Epidermal melanocyte (primary cell): ENCODE data around the gene PSD4.

ENCODE experiments used
- DNase-seq: peaks from one replicate; pipeline ENCODE4 v3.0.0; 2011; ENCODE audit warnings: low spot score; ENCODE audit not compliant: insufficient read length

Gene PSD4

DNA sequence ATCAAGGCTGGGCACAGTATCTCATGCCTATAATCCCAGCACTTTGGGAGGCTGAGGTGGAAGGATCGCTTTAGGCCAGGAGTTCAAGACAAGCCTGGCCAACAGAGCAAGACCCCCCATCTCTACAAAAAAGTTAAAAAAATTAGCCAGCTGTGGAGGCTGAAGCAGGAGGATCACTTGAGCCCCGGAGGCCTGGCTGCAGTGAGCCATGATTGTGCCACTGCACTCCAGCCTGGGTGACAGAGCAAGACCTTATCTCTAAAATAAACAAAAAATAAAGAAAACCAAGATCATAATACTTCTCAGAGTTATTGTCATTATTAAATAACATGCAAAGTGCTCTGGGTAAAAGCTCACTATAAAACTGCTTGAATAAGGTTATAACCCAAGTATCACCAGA, 31.5 kb upstream of the PSD4 start:
- no peak for DNase-seq

DNA sequence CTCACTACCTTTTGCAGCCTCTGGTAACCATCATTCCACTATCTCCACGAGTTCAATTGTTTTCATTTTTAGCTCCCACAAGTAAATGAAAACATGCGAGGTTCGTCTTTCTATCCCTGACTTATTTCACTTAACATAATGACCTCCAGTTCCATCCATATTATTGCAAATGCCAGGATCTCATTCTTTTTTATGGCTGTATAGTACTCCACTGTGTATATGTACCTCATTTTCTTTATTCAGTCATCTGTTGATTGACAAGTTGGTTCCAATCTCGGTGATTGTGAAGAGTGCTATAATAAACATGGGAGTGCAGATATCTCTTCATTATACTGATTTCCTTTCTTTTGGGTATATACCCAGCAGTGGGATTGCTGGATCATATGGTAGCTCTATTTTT, 29.5 kb upstream of the PSD4 start:
- DNase-seq = no peak

DNA sequence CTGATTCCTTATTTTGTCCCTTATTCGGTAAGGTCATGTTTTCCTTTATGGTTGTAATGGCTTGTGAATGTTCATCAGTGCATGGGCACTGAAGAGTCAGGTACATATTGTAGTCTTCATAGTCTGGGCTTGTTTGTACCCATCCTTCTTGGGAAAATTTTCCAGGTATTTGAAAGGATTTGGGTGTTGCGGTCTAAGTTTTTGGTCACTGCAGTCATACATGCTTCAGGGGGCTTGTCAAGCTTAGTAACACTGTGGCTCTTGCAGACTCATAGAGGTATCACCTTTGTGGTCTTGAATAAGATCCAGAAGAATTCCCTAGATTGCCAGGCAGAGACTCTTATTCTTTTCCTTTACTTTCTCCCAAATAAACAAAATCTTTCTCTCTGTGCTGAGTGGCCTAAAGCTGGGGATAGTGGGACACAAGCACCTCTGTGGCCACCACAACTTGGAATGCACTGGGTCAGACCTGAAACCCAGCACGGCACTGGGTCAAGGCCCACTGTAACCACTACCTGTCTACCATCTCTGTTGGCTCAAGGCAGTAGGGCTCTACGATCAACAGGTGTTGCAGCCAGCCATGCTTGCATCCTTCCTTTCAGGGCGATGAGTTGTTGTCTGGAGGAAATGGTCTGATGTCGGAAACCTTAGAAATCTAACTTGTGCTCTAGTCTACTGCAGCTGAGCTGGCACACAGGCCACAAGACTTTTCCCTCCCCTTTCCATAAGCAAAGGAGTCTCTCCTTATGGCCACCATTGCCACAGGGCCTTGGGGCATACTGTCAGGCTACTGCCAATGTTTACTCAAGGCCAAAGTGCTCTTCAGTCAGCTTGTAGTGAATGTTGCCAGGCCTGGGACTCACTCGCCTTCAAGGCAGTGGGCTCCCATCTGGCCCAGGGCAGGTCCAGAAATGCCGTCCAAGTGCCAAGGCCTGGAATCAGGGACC, 24.9 kb upstream of the PSD4 start:
- no peak for DNase-seq

DNA sequence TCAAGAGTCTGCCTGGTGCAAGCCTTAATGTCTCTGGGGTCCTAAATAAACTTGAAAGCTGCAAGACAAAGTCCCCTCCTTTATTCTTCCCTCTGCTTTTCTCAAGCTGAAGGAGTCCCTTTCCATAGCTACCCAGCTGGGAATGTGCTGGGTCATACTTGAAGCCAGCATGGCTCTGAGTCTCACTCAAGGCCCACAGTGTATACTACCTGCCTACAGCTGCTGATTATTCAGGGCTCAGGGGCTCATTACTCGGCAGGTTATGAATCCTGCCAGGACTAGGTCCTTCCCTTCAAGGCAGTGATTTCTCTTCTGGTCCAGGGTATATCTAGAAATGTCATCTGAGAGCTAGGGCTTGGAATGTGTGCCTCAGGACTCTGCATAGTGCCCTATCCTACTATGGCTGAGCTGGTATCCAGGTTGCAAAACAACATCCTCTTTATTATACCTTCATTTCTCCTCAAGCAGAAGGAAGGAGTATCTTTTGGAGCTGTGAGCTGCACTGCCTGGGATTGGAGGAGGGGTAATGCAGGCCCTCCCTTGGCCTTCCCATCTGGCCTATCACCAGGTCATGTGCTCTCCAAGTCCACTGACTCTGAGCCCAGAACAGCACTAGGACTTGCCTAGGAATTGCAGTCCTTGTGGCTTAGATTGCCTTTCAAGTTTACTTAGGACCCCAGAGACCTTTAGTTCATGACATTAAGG, 24.1 kb upstream of the PSD4 start:
- no peak for DNase-seq

DNA sequence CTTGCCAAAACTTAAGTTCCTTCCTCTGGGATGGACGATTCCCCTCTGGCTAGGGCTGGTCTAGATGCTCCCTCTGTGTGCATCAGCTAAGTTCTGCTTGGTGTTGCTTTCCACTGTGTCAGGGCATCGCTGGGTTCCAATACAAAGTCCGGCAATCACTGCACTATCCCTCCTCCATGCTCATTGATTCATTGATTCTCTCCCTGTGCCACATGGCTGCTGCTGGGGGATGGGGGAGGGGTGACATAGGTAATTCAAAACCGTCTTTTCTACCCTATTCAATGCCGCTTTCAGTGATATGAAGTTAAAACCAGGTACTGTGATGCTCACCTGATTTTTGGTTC, 23.5 kb upstream of the PSD4 start:
- no peak for DNase-seq

DNA sequence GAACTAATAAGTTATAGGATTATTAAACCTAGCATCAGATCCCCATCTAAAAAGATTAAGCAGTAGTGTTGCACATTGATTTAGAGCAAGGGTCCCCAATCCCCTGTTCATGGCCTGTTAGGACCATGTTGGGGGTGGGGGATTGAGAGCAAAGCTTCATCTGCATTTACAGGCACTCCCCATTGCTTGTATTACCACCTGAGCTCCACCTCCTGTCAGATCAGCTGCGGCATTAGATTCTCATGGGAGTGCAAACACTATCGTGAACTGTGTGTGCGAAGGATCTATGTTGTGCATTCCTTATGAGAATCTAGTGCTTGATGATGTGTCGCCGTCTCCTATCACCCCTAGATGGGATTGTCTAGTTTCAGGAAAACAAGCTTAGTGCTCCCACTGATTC, 18.4 kb upstream of the PSD4 start:
- no peak for DNase-seq

DNA sequence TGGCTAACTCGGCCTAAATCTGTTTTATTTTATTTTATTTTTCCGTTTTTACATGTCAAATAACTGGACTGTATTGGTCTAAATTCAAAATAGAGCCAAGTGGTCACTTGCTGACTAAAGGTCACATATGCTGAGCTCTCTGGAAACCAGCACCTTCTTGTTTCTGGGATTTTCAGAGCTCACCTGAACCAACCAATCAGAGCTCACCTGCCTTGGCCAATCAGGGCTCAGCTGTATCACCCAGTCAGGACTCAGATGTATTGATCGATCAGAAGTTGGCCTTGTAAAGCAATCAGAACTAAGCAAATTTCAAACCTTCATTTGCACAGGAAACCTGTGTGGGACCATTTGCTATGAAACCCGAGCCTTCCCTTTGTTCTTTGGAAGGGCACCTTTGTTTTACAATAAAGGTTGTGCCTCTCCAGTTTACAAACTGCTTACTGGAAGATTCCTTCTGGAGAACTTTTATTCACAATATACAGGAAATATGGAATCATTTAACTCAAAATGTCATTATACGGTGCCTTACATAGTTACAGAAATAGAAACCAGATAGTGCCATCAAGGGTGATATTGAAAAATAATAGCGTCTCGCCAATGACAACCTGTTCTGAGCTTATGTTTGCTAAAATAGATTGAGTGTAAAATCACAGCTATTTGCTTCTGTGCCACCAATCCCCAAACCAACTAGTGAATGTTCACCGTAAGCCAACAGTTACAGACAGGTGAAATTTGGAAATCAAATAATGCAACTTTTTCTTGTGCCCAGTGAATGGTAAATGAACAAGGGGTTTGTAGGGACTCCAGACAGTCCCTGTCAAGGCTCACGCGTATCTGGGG, 17.3 kb upstream of the PSD4 start:
- no peak for DNase-seq

DNA sequence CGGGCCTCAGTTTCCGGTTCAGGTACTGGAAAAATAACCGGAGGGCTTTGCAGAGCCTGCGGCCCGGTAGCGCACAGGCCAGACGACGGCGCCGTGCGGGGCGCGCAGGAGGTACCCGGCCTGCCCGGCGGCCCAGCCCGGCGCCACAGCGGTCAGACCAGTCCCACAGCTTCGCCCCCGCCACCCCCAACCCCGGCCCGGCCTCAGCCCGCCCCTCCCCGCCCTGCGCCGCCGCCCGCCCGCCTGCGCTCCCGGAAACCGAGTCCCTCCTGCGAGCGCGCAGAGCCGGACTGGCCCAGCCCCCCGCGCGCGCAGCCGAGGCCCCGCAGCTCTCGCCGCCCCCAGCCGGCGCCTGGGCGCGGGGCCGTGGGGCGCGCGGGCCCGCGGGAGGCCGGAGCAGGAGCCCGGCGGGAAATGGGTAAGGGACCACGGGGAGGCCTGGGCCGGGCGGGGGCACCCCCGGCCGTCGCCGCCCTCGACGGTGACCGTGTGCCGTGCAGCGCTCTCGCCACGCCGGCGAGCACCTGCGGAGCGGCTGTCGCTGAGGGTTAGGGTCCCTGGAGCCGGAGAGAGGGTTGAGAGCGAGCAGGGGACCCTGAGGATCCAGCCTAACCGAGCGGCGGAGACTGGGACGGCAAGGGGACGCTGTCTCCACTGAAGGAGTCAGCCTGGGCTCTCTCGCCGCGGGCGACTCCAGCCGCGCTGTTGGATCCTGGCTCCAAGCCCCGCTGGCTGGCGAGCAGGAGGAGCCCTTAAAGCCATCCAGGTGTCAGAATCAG, 16.5 kb upstream of the PSD4 start:
- no peak for DNase-seq

DNA sequence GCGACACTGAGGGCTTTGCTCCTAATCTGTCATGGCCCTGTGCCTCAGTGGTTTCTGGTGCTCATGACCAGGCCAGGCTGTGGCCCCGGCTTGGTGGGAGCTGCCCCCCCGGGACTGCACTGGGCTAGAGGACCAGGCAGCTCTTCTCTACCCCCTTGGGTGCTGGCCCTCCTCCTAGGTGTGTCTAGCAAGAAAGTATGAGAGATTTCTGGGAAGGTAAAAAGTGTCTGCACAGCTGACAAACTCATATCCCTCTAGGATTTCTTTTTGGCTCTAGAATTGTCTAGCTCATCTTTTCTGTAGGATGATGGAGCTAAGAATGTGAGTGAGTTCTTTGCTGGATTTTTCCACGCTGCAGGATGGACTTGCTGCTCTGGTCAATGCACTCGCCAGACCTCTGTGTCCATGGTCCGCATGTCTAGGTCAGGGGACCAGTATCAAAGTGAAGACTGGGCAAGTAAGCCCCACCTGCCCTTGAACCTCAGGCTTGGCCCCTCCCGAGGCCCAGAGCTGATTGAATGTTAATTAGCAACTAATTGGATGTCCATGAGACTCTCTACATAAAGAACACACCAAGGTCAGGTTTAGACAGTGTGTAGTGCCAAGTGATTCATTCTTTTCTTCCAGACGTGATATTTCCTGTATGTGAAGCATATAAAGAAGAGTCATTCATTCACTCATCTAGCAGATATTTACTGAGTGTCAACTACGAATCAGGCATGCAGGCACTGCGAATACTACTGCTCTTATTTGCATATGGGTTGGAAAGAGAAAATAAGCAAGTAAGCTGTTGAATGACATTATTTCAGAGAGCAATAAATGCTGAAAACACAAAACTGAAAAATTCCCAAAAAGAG, 15.6 kb upstream of the PSD4 start:
- DNase-seq = no peak

DNA sequence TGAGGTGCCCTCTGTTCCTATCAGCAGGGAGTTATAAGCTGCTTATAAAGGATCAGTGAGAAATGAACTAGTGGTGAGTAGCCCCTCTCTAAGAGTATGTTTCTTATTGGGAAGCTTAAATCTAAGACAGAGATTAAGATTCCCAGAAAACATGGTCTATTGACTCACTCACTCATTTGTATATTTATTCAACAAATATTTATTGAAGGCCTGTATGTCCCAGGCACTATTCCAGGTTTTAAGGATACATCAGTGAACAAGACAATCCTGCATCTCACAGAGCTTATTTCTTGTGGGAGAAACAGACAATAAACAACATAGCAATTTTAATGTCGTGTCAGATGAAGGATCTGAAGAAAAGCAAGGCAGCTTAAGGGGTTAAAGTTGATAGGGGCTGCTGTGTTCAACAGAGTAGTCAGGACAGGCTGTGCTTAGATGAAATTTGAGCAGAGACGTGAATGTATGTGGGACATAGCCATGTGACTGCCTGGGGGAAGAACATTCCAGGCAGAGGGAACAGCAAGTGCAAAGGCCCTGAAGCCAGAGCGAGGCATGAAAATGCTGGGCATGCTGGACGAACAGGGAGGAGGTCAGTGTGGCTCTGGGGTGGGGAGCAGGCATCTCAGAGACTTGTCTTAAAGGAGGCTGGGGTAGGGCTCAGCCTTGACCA, 14.8 kb upstream of the PSD4 start:
- DNase-seq = no peak

DNA sequence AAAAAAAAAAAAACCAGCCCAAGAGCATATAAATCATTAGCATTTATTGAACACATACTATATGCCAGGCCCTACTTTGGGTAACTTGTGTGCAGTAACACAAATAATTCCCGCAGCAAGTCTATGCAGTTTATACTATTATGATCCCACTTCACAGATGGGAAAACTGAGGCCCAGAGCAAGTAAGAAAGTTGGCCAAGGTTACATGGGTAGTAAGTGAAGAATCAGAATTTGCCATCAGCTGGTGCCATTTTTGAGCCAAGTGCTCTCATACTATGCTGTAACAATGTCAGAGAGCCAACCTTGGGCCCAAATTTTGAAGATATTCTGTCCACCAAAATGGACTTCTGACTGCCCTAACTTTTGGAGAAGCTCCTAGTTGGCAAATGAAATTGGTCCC, 13.5 kb upstream of the PSD4 start:
- DNase-seq = no peak

DNA sequence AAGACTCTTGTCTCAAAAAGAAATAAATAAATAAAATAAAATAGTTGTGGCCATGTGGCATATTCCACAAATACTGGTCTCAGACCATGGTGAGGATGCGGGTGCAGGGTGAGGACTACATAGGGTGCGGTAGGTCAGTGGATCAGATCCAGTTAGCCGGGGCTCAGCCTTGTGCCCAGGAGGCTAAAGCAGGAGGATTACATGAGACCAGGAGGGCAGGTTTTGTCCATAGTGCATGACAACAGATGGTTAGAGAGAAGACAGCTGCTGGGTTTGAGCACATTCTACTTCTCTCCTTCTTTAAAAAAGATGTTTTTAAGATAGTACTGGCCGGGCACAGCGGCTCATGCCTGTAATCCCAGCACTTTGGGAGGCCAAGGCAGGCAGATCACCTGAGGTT, 12.8 kb upstream of the PSD4 start:
- no peak for DNase-seq

DNA sequence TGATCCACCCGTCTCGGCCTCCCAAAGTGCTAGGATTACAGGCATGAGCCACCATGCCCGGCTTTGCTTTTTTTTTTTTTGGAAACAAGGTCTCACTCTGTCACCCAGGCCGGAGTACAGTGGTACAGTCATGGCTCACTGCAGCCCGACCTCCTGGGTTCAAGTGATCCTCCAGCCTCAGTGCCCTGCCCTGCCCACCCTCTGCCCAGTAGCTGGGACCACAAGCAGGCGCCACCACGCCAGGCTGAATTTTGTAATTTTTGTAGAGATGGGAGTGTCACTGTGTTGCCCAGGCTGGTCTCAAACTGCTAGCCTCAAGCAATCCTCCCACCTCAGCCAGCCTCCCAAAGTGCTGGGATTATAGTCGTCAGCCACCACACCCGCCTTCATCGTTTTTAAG, 11.6 kb upstream of the PSD4 start:
- no peak for DNase-seq

DNA sequence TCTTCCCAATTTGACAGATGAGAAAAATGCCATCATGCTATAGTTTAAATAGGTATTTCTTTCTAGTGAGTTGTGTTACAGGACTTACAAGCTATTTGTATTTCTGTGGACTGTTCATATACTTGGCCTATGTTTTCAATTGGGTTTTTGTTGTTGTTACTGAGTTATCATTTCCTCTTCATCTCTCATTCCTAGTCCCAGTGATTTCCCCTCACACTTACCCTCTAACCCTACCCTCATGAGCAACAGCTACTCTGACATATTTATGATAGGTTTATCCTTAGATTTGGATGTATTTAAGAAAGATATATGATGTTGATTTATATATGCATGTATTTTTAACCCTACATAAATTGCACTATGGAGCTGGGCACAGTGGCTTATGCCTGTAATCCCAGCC, 10.9 kb upstream of the PSD4 start:
- no peak for DNase-seq

DNA sequence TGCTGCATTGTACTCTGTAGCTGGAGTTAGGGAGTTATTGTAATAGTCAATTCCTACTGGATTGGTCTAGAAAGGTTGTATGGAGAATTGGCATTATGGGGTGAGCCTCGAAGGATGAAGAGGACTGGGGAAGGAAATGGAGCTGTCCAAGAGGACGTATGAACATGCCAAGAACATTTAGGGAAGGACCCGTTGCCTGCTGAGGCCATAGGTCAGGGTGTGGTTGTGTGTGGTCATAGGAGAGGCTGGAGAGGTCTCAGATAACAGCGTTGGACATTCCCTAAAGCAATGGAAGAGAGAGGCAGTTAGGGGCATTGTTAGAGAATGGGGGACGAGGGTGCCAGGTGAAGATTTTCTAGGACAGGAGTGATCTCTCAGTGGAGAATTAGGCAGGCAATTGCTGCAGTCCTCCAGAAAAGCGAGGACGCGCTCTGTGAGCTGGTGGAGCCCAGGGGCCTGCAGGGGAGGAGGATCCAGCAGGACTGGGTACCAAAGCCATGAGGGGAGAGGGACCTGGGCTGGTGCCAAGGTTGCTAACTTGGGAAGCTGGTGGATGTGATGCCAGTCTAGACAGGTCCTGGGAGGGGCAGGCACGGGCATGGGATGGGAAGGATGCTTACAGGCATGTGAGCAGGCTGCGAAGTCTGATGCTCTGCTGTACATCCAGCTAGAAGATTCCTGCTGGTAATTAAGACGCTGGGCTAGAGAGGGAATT, 9.4 kb upstream of the PSD4 start:
- DNase-seq = no peak

DNA sequence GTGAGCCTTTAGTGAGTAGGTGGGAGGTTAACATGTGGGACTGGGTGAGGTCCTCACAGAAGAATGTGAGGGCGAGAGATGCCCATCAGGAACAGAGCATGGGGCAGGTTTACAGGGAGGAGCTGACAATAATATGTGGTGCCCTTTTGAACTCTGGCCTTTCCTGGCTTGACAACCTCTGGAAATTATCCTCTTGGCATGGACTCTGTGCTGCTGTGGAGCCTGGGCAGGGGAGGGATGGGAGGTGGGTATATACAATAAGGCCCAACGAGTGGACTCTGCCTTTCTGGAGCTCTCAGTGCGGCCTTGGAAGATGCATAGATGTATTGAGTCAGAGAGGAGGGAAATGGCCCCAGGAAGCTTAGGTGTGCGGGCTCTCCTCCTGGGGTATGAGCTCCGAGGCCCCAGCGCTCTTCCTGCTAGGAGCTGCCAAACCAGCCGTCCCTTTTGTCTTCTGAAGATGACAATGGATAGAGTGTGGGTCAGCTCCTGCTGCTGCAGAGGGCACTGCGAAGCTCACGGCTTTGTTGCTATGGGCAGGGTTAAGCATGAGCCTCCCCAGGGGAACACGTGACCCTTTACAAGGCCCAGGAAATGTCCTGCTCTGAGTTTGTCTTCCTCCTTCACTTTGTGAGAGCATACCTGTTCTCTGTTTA, 8.7 kb upstream of the PSD4 start:
- no peak for DNase-seq

DNA sequence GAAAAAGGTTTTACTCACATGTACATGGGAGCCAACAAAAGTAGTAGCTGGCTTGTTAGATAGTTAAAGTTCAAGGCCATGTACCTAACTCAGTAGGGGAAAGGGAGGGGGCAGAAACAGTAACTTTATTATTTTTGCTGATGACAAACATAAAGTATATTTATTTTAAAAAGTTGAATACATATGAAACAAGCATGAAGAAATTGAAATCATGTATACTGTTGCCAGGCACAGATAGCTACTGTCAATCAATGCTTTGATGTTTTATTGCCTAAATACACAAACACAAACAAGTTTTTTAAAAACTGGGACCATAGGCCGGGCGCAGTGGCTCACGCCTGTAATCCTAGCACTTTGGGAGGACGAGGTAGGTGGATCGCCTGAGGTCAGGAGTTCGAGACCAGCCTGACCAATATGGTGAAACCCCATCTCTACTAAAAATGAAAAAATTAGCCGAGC, 7.6 kb upstream of the PSD4 start:
- no peak for DNase-seq

DNA sequence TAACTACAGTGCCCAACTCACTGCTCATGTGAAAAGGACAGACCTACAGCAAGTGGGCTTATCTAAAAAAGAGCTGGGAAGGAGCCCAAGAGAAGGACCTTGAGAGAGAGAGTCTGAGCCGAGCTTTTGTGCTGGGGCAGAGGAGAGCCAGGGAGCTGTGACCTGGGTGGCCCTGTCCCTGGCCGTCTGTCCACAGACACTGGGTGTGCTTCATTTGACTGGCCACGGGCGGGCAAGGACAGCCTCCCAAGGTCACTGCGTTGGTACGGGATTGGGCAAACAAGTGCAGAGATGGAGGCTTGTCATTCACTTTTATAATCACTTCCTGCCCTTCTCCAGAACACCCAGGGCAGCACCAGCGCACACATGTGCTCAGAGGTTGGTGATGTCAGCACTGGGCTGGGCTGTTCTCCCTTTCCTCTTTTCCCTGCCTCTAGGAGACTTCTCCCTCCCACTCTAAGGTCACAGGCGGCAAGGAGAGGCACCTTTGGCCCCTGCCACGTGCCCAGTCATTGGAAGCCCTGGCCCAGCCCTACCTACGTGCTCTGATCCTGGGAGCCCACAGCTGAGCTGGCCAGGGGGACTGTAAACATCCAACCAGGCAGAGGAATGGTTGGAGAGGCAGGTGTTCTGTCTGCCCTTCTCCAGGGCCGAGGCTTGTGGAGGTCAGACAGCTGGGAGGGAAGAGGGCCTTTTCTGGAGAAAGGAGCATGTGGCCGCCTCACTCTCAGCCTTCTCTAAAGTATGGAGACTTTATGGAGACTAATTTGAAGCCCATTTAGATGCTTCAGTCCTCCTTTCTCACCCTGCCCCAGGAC, 6.4 kb upstream of the PSD4 start:
- DNase-seq = peak; percentile 7
